ENCODE measurements around the gene PDXK.

The PDXK gene

GRCh38 chr21:43786807-43787440 is 68.0 kb downstream of the PDXK start:
- DNase-seq = no peak

GRCh38 chr21:43789276-43790009 is 70.5 kb downstream of the PDXK start, which contains the start of gene RRP1:
Gene RRP1 (plus strand): TSS chr21:43789577. CDS start chr21:43789630, 53 bp downstream.
- DNase-seq = peak; percentile 32

GRCh38 chr21:43790010-43790524 is 71.1 kb downstream of the PDXK start:
- DNase-seq = no peak

DNA sequence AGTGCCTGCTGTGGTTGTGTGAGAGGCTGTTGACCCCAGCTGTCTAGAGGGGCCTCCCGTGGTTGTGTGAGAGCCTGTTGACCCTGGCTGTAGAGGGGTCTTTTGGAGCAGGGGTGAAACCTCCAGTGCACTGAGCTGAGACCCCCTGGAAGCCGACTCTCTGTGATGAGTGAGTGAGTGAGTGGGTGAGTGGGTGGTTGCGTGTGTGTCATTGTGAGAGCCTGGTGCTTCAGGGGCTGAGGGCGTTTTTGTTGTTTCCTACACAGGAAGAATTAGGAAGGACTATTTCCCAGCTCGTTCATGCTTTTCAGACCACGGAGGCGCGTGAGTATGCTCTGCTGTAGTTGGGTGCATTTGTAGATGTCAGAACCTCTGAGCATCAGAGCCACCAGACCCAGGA is 73.5 kb downstream of the PDXK start:
- no peak for DNase-seq

DNA sequence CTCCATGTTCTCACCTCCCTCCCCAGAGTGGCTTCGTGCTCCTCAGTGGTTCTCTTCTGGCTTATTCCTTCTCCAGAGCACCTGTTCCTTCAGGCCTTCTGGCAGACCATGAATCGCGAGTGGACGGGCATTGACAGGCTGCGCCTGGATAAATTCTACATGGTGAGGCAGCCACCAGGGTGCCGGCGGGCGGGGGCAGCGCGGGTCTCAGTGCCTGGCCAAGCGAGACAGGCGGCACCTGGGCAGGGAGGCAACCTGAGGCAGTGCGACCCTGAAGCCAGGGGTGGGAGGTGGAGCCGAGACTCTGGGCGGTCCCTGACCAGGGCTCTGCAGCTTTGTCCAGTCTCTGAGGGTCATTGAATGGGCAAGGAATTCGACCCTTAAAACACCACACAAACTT is 74.3 kb downstream of the PDXK start:
- no peak for DNase-seq

DNA sequence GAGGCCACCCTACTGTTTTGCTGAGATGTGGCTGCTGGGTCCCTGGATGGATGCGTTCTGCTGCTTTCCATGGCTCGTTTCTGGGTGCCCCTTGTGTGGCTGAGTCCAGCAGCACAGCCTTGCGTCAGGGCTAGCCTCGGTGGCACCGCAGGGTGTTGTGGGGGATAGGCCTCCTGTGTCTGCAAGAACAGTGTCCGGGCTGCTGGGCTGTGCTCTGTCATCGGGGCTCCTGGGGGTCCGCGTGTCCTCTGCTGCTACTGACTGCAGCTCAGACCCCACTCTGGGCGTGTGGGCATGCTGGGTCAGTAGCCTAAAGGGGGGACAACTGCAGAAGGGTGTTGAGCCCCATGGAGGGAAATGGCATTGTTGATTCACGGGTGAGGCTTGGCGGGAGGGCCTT is 75.4 kb downstream of the PDXK start:
- no peak for DNase-seq

- DNase-seq = no peak
Observed at GRCh38 chr21:43794857-43795256, 75.9 kb downstream of the PDXK start.

- no peak for DNase-seq
Observed at GRCh38 chr21:43797415-43797814, 78.5 kb downstream of the PDXK start.

DNA sequence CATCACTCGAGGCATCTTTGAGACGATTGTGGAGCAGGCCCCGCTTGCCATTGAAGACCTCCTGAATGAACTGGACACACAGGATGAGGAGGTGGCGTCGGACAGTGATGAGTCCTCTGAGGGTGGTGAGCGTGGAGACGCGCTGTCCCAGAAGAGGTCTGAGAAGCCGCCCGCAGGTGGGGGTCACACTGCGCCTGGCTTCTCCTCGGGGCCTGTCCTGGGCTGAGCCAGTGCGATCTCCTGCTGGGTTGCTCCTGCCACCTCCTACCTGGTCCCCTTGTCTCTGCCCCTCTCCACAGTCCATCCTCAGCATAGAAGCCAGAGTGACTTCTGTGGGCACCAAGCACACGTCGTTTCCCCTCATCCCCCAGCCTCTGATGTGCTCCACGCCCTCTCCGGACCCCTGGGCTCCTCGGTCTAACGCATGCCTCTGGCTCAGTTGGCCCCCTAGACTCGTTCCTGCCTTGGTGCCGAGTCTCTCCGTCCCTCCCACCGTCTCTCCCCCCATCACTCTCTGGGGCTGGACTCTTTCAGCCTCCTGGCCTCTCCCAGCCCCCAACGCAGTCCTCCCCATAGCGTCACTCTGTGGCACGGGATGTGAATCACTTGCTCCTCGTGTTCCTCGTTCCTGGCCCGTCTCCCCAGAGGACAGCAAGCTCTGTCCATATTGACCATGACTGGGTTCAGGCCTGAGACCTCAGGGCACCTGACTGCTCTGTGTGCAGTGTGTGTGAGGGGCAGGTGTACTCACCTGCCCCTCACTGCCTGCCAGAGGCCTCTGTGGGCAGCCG is 79.2 kb downstream of the PDXK start:
- DNase-seq = no peak

DNA sequence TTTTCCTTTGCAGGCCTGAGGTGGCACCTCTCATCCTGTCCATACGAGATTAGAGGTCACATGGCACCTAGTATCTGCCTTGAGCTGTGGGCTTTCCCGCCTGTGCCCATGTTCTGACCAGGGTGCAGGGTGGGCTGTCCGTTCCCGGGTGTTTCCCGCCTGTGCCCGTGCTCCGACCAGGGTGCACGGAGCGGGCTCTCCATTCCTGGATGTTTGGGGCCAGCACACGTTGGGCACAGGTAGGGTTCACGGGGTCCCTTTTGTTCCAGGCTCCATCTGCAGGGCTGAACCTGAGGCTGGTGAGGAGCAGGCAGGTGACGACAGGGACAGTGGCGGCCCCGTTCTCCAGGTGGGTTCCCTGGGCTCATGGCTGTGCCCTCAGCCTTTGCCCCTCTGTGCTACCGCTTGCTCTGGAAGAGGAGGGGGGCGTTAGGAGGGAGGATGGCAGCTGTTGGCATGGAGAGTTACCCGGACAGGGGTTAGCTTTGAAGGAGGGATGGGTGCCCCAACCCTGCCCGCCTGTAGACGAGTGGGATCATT is 80.4 kb downstream of the PDXK start:
- DNase-seq = no peak

GRCh38 chr21:43800124-43800523 is 81.2 kb downstream of the PDXK start:
- no peak for DNase-seq

DNA sequence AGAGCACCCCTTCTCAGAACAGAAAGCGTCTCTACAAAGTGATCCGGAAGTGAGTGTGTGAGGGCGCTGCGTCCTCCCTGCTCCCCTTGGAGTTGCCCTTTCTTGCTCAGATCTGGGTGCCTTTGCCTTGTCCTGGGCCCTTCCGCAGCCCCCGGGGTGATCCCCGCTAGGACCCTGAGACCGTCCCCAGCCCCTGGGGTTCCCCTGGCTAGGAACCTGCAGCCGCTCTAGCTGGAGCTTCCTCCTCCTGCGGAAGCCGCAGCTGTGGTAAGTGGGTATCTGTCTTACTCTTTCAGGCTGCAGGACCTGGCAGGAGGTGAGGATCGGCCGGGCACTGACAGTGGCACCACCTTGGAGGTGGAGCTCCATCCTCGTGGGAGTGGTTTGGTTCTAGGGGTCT is 81.6 kb downstream of the PDXK start:
- no peak for DNase-seq

DNA sequence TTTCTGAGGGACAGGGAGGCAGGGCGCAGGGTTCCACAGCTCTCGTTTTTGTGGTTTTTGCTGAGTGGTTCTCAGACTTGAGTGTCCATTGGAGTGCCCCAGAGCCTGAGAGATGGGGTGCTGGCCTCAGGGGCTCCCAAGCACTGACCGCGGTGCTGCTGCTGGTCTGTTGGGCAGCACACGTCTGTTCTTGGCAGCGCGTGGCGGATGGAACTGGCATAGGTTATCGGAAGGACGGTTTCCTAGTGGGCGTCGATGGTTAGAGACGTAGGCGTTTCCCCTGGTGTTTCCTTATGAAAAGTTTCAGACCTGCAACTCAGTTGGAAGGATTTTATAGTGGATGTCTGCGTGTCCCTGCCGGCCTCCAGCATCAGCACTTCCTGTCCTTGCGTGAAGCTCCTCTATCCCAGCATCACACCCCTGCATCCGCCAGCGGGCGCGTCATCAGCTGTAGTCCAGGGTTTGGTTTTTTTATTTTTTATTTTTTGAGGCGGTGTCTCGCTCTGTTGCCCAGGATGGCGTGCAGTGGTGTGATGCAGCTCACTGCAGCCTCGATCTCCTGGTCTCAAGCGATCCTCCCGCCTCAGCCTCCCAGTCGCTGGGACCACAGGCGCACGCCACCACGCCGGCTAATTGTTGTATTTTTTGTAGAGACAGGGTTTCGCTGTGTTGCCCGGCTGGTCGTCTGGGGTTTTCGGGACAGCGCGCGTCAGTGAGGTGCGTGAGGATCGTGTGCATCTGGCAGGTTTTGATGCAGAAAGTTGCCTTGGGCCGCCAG is 82.3 kb downstream of the PDXK start:
- DNase-seq = no peak

GRCh38 chr21:43802713-43803313 is 83.9 kb downstream of the PDXK start:
- DNase-seq = no peak

DNA sequence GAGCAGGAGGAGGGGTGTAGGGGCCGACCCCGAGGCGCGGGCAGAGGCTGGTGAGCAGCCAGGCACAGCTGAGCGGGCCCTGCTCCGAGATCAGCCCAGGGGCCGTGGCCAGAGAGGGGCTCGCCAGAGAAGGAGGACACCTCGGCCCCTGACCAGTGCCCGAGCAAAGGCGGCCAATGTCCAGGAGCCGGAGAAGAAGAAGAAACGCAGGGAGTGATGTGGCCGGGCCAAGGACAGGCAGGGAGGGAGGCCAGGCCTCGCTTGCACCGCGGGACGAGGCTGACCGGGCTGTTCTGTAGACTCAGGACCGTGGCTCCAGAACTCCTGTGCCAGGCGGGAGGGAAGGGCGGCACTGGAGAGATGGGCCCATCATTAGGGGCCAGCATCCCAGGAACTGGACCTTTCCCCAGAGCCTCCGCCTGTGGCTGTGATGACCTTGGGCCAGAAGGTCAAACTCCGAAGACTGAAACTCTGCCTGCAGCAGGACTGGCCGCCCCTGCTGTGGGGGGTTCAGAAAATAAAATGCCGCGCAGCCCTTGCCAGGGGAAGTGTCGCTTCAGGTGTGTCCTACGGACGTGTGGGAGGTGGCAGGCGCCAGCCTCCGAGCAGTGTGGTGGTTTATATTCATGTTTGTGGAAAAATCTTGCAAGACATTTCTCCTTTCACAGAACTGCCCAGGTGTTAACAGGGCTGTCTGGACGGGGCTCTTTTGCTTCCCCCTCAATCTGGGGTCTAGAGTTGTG is 84.8 kb downstream of the PDXK start:
- no peak for DNase-seq

DNA sequence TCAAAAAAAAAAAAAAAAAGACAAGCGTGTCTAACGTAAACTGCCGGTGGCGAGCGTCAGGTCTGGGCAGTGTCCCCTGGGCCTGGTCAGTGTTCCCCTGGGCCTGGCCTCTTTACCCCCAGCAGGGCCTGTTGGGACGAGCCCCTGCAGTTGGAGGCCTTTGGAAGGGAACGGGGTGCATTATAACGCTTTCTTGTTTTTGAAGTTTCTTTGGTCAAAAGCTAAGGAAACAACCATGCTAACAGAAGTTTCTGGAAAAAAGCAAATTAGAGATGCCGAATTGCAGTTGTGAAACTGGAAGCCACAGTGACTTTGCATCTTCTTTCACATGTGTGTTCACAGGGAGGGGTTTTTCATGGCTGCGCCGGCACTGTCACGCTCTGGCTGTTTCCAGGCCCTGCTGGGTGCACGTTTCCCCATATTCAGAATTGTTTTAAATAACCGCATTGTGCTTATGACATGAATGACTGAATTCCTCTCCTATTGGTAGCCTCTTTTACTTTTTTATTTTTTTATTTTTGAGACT is 86.4 kb downstream of the PDXK start:
- DNase-seq = no peak

DNA sequence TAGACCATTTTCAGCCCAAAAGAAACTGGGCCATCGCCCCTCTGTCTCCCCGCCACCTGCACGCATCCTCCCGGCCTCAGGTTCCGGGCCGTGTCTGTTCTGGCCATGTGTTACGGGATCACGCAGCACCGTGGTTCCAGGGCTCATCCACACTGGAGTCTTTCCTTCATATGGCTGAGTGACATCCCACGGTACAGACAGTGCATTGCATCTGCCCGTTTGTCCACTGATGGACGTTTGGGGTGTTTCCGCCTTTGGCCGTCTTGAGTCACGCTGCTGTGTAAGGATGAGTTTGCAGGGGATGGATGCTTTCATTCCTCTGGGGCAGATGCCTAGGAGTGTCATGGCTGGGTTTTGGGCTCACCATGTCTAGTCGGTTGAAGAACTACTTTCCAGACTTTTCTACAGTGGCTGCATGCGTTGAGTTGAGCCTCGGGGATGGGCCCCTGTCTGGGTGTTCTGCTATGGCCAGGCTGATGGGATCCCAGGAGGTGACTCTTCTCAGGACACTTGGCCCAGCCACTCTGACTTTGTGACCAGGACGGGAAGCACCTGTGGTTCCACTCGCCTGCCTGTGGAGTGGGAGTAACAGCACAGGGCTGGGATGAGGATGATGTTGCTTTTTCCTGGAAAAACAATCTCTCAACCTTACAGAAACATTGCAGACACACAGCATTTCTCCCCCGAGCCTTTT is 87.2 kb downstream of the PDXK start:
- no peak for DNase-seq

DNA sequence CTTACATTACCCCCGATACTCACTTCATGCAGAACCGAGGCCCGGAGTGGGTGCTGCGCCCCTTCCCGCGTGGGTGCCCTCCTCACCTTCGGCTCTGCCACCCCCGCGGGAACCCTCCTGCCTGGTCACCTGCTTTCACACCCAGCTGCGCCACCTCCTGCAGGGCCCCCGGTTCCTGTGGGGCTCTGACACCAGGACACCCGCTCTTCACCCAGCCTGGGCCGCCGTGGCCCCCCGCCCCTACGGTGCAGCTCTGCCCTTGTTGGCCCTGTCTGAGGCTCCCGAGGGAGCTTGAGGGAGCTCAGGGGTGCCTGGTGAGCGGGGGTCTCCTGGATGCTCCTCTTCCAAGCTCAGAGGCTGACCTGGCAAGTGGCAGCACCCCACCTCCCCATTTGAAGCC is 89.4 kb downstream of the PDXK start:
- DNase-seq = no peak

GRCh38 chr21:43808832-43809251 is 89.9 kb downstream of the PDXK start:
- no peak for DNase-seq

GRCh38 chr21:43809346-43809799 is 90.4 kb downstream of the PDXK start:
- DNase-seq = no peak

Measured in NCI-H2081 treated with DMSO at 0.1 percent for 48 hours (cell line).